ENCODE results near the gene IFI27L1. TPM values are rescaled to one million over a fixed set of nuclear protein-coding genes. Genes with fewer than 3 reads are reported as not detected.

Gene IFI27L1
- total and polyA plus RNA-seq, 2 donors (not counting 1 experiment from before 2014, with no cell fraction given), result 6.5 to 6.7 TPM

DNA sequence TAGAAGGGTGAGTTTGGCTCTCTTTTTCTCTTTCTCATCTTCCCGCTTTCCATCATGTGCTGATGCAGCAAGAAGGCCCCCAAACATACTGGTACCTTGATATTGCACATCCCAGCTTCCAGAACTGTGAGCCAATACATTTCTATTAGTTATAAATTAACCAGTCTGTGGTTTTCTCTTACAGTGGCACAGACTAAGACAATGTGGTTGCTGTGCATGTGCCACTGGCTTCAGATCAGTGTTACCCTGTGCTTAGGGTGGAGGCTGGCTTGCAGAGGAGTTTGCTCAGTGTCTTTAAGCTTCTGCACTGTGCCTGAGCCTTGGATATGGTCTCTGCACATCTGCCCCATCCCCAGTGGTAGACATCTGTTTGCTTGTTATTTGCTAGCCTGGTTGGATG lies 42.8 kb downstream of the IFI27L1 start:
- Histone ChIP-seq H3K9me3 (ENCODE audit: control extremely low read depth in 1 of 3, control insufficient read depth in 2 of 3, insufficient read depth in 1 of 3, low read length in 2 of 3) (peaks cover 0 to 23% (median 17%) of the 10 kb centered on the region in 3 donors), H3K4me3 (ENCODE audit: control extremely low read depth in 1 of 5, extremely low read depth in 1 of 5, insufficient read depth in 1 of 5, low read depth in 2 of 5, low read length in 4 of 5) (no peak overlapping the region), H3K4me2 (replicated peaks; ENCODE audit: low read depth, low read length, poor library complexity, severe bottlenecking) (no peak overlapping the region), H3K27me3 (replicated peaks in 1 of 4; ENCODE audit: control extremely low read depth in 1 of 4, control insufficient read depth in 3 of 4, insufficient read depth in 4 of 4, low read length in 3 of 4) (peaks cover 0 to 14% (median 0%) of the 10 kb centered on the region in 4 experiments), H3K4me1 (ENCODE audit: control insufficient read depth in 2 of 2, insufficient read depth in 2 of 2, low read length in 2 of 2) (peaks cover 2 to 5% of the 10 kb centered on the region in 2 donors), H3K79me2 (ENCODE audit: control insufficient read depth, insufficient read depth, low read length) (no peaks in the 10 kb centered on the region), H2AFZ (ENCODE audit: insufficient read depth, low read depth, low read length, poor library complexity, severe bottlenecking) (no peak overlapping the region), H3K36me3 (replicated peaks in 1 of 2; ENCODE audit: control extremely low read depth in 1 of 2, control insufficient read depth in 1 of 2, extremely low read depth in 1 of 2, insufficient read depth in 2 of 2, low read length in 1 of 2) (peaks cover 0 to 3% of the 10 kb centered on the region in 2 experiments), H4K20me1 (ENCODE audit: control insufficient read depth, insufficient read depth, low read length, poor library complexity, severe bottlenecking) (no peaks in the 10 kb centered on the region), H3K9ac (ENCODE audit: low read length) (no peak overlapping the region), H3K27ac (ENCODE audit: low read length in 2 of 2) (no peak overlapping the region)
- Mint-ChIP-seq H3K27me3 (peaks cover 16% of the 10 kb centered on the region), H3K4me1 (peaks cover 3% of the 10 kb centered on the region), H3K9me3 (ENCODE audit: insufficient read depth) (peaks cover 13% of the 10 kb centered on the region), H3K4me3 (no peak overlapping the region), H3K27ac (no peak overlapping the region)
- no CpG with 5 or more reads among the region's 1 CpG for WGBS (ENCODE audit: insufficient coverage)
- DNase-seq (no peak), ATAC-seq (ENCODE audit: low read depth) (no peak)
- CTCF ChIA-PET, result interaction anchor here (1.1 kb wide), 1 partner anchor 14 kb away, joined by 4 read pairs; no protein-coding TSS in a partner anchor
- POLR2A ChIA-PET, result no interaction called here
- no peak for TF ChIP-seq EZH2 (IDR thresholded peaks at IDR 0.05; ENCODE audit: borderline replicate concordance, insufficient read depth, low read depth, low read length, poor library complexity, severe bottlenecking)
- TF ChIP-seq, protein P1, sequence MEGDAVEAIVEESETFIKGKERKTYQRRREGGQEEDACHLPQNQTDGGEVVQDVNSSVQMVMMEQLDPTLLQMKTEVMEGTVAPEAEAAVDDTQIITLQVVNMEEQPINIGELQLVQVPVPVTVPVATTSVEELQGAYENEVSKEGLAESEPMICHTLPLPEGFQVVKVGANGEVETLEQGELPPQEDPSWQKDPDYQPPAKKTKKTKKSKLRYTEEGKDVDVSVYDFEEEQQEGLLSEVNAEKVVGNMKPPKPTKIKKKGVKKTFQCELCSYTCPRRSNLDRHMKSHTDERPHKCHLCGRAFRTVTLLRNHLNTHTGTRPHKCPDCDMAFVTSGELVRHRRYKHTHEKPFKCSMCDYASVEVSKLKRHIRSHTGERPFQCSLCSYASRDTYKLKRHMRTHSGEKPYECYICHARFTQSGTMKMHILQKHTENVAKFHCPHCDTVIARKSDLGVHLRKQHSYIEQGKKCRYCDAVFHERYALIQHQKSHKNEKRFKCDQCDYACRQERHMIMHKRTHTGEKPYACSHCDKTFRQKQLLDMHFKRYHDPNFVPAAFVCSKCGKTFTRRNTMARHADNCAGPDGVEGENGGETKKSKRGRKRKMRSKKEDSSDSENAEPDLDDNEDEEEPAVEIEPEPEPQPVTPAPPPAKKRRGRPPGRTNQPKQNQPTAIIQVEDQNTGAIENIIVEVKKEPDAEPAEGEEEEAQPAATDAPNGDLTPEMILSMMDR (IDR thresholded peaks at IDR 0.05), result no peak
- intact Hi-C loops (cut with micrococcal nuclease), result no loop called here

- Histone ChIP-seq H4K20me1 (ENCODE audit: control insufficient read depth, insufficient read depth, low read length, poor library complexity, severe bottlenecking) (no peaks in the 10 kb centered on the region), H2AFZ (ENCODE audit: insufficient read depth, low read depth, low read length, poor library complexity, severe bottlenecking) (no peak overlapping the region), H3K79me2 (ENCODE audit: control insufficient read depth, insufficient read depth, low read length) (no peaks in the 10 kb centered on the region), H3K4me1 (ENCODE audit: control insufficient read depth in 2 of 2, insufficient read depth in 2 of 2, low read length in 2 of 2) (peaks cover 6 to 11% of the 10 kb centered on the region in 2 donors), H3K36me3 (replicated peaks in 1 of 2; ENCODE audit: control extremely low read depth in 1 of 2, control insufficient read depth in 1 of 2, extremely low read depth in 1 of 2, insufficient read depth in 2 of 2, low read length in 1 of 2) (peaks cover 0 to 3% of the 10 kb centered on the region in 2 experiments), H3K4me2 (replicated peaks; ENCODE audit: low read depth, low read length, poor library complexity, severe bottlenecking) (no peak overlapping the region), H3K27me3 (replicated peaks in 1 of 4; ENCODE audit: control extremely low read depth in 1 of 4, control insufficient read depth in 3 of 4, insufficient read depth in 4 of 4, low read length in 3 of 4) (peaks cover 0 to 10% (median 0%) of the 10 kb centered on the region in 4 experiments), H3K9me3 (ENCODE audit: control extremely low read depth in 1 of 3, control insufficient read depth in 2 of 3, insufficient read depth in 1 of 3, low read length in 2 of 3) (peaks cover 0 to 15% (median 9%) of the 10 kb centered on the region in 3 donors), H3K9ac (ENCODE audit: low read length) (no peak overlapping the region), H3K27ac (ENCODE audit: low read length in 2 of 2) (no peak overlapping the region), H3K4me3 (ENCODE audit: control extremely low read depth in 1 of 5, extremely low read depth in 1 of 5, insufficient read depth in 1 of 5, low read depth in 2 of 5, low read length in 4 of 5) (no peak overlapping the region)
- ChIA-PET CTCF (interaction anchor here (1.1 to 1.2 kb wide), 2 partner anchors 12 to 13 kb away, joined by 3 to 4 read pairs; no protein-coding TSS in a partner anchor), POLR2A (no interaction called here)
- TF ChIP-seq, protein P1 (IDR thresholded peaks at IDR 0.05), result no peak
- no peak for TF ChIP-seq EZH2 (IDR thresholded peaks at IDR 0.05; ENCODE audit: borderline replicate concordance, insufficient read depth, low read depth, low read length, poor library complexity, severe bottlenecking)
- Mint-ChIP-seq H3K9me3 (ENCODE audit: insufficient read depth) (peaks cover 9% of the 10 kb centered on the region), H3K27me3 (peaks cover 16% of the 10 kb centered on the region), H3K4me3 (no peak overlapping the region), H3K27ac (no peak overlapping the region), H3K4me1 (peaks cover 8% of the 10 kb centered on the region)
- intact Hi-C loops (cut with micrococcal nuclease), result no loop called here
- no peak for ATAC-seq (ENCODE audit: low read depth)
- no peak for DNase-seq
- WGBS (ENCODE audit: insufficient coverage), result 100% methylated on average over 5 of the region's 9 CpGs
Observed at GRCh38 chr14:94124582-94125377, 43.7 kb downstream of the IFI27L1 start.

Measured in B cell (primary cell).